Lower leg skin (tissue), 4 donors: Measurements from ENCODE around the gene ZNF587B. TPM values are rescaled to one million over a fixed set of nuclear protein-coding genes. Genes with fewer than 3 reads are reported as not detected.
"Not testable (repeated sequence)": the region's sequence is repeated elsewhere in the genome, so short reads cannot be mapped to it uniquely, and the experiment has no call there.

Experiments used
- DNase-seq, 2 donors: peaks; one replicate each; pipeline ENCODE4 v3.0.0-alpha.2; 2019; ENCODE audit warnings: low spot score in 2 of 2
- H3K4me3 ChIP-seq: fragments of 200-600 bp; sonication (generic); 2 replicates; pipeline ENCODE4 v1.5.1; 2017; ENCODE audit warnings: mild to moderate bottlenecking, low read depth; ENCODE audit not compliant: poor library complexity, severe bottlenecking
- CTCF ChIP-seq, 3 donors: fragments of 450-650 bp; IDR thresholded peaks; one replicate each; pipeline ENCODE4 v1.5.1; 2016; ENCODE audit warnings: antibody characterized with exemption in 3 of 3, mild to moderate bottlenecking in 3 of 3, moderate library complexity in 2 of 3
- POLR2A ChIP-seq, 2 donors: fragments of 450-650 bp; IDR thresholded peaks; one replicate each; pipeline ENCODE4 v1.6.1; 2016 to 2017; ENCODE audit warnings: antibody characterized with exemption in 2 of 2, mild to moderate bottlenecking in 1 of 2, moderate library complexity in 1 of 2
- WGBS, 2 donors: methylation state at CpG; one replicate each; pipeline ENCODE4 v1.1.5; 2018; 5-methylcytosine and 5-hydroxymethylcytosine counted together
- intact Hi-C: fragments of 100-400 bp; cut with DNase I; formaldehyde crosslinking; loops from one replicate; pipeline ENCODE4 v1.15.0; 2023; ENCODE audit warnings: low total_unique reads
- total RNA-seq, 4 donors: library from RNA; depleted of rRNA; stranded (reverse); fragments of >200 nt; gene quantifications; one replicate each; pipeline ENCODE4 v1.1.0, GENCODE V29; 2016

Gene ZNF587B
- total RNA-seq, 4 donors from 2014 or later, result 11.8 to 16.7 (median 13.7) TPM

GRCh38 chr19:57816652-57817051 lies 13.4 kb upstream of the ZNF587B start:
- intact Hi-C loops, result no loop called here
- TF ChIP-seq CTCF (IDR thresholded peaks at IDR 0.05) (no peak), POLR2A (IDR thresholded peaks at IDR 0.05) (no peak)
- 85 to 87% methylated on average over 7 of the region's 7 CpGs for WGBS, 2 donors
- DNase-seq, result no peak
- H3K4me3 ChIP-seq, result no peak overlapping the region

GRCh38 chr19:57817976-57818375 lies 12.1 kb upstream of the ZNF587B start:
- TF ChIP-seq CTCF (IDR thresholded peaks at IDR 0.05) (no peak), POLR2A (IDR thresholded peaks at IDR 0.05) (no peak)
- H3K4me3 ChIP-seq, result no peak overlapping the region
- DNase-seq, result no peak
- intact Hi-C loops, result no loop called here
- 93 to 95% methylated on average over 14 of the region's 14 CpGs for WGBS, 2 donors

- WGBS, 2 donors, result 82 to 89% methylated on average over 7 of the region's 7 CpGs
- intact Hi-C loops, result no loop called here
- TF ChIP-seq CTCF (IDR thresholded peaks at IDR 0.05) (no peak), POLR2A (IDR thresholded peaks at IDR 0.05) (no peak)
- H3K4me3 ChIP-seq, result no peak overlapping the region
- DNase-seq, result no peak
These were observed 11.7 kb upstream of the ZNF587B start for GRCh38 chr19:57818378-57818777.

GRCh38 chr19:57819475-57820148 lies 10.5 kb upstream of the ZNF587B start:
- intact Hi-C loops, result no loop called here
- TF ChIP-seq CTCF (IDR thresholded peaks at IDR 0.05), result no peak
- TF ChIP-seq POLR2A (IDR thresholded peaks at IDR 0.05), result no peak
- peak overlapping the region; percentile 96 for H3K4me3 ChIP-seq
- DNase-seq, result peak; percentile 84 to 93
- WGBS, 2 donors, result 0 to 1% methylated on average over 39 to 44 of the region's 44 CpGs

- TF ChIP-seq POLR2A (IDR thresholded peaks at IDR 0.05) (no peak), CTCF (IDR thresholded peaks at IDR 0.05) (no peak)
- WGBS, 2 donors, result 72 to 79% methylated on average over 6 of the region's 6 CpGs
- no peak for DNase-seq
- no peak overlapping the region for H3K4me3 ChIP-seq
- intact Hi-C loops, result no loop called here
These were observed 9.5 kb upstream of the ZNF587B start for GRCh38 chr19:57820599-57820998.

GRCh38 chr19:57821095-57821494 lies 9.0 kb upstream of the ZNF587B start:
- DNase-seq, intact Hi-C loops, H3K4me3 ChIP-seq: not testable (repeated sequence)
- 69 to 72% methylated on average over 3 of the region's 3 CpGs for WGBS, 2 donors

GRCh38 chr19:57821501-57821900 lies 8.6 kb upstream of the ZNF587B start:
- DNase-seq, H3K4me3 ChIP-seq, intact Hi-C loops: not testable (repeated sequence)
- WGBS, 2 donors, result 91 to 97% methylated on average over 3 of the region's 3 CpGs

- H3K4me3 ChIP-seq, intact Hi-C loops, DNase-seq: not testable (repeated sequence)
- WGBS, 2 donors, result 86 to 88% methylated on average over 2 of the region's 2 CpGs
These were observed 6.9 kb upstream of the ZNF587B start for GRCh38 chr19:57823155-57823554.

- DNase-seq, intact Hi-C loops, H3K4me3 ChIP-seq: not testable (repeated sequence)
- WGBS, 2 donors, result 89 to 95% methylated on average over 4 of the region's 4 CpGs
These were observed 6.5 kb upstream of the ZNF587B start for GRCh38 chr19:57823608-57824007.
